ENCODE measurements around the gene AFF3. TPM values are rescaled to one million over a fixed set of nuclear protein-coding genes. Genes with fewer than 3 reads are reported as not detected.

The AFF3 gene
- total and polyA plus RNA-seq, 2 of the 13 experiments (the other 11 are each of a cell fraction or from before 2014, with no cell fraction given), result not detected

DNA sequence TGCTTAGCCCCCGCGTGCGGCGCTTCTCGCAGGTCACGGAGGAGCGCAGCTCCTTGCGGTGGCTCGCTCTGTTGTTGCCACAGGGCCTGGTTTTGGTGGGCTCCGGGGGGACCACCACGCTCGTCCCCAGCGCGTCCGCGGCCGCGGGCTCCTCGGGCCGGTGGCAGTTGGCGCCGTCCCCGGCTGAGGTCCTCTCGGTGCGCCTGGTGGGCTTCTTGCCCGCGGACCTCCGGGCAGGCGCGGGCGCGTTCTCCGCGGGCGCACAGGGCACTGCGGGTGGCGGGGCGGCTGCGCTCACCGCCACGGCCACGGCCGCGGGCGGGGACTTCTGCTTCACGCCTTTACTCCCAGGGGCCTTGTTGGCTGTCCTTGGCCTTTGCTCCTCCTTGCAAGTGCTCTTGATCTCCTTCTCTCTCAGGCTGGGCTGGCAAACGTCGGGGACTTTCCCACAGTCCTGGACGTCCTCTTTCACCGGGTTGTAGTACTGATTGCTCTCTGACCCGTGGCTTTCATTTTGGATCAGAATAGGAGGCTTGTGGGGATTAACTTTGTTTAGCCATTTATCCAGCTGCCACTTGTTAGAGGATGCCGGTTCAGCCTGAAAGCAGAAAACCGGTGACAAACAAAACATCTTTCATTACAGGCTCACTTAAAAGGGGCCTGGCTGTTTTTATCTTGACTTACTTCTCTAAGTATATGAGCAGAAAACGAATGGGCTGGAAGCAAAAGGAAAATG is 548.5 kb downstream of the AFF3 start:
- Histone ChIP-seq H4K20me1 (ENCODE audit: insufficient read depth, low read length) (no peaks in the 10 kb centered on the region; the same call in 1 of the 2 replicates), H3K27me3 (ENCODE audit: control insufficient read depth in 1 of 2, insufficient read depth in 2 of 2, low read length in 2 of 2) (peaks cover 0 to 14% of the 10 kb centered on the region in 2 experiments; a peak in 2 of 5 replicates), H3K4me1 (ENCODE audit: insufficient read depth, low read length) (no peaks in the 10 kb centered on the region), H3K27ac (ENCODE audit: extremely low read length, insufficient read depth, low read length) (no peak overlapping the region), H3K79me2 (ENCODE audit: insufficient read depth, low read length) (no peaks in the 10 kb centered on the region), H3K36me3 (replicated peaks in 1 of 2; ENCODE audit: control insufficient read depth in 1 of 2, insufficient read depth in 2 of 2, low read length in 2 of 2) (no peaks in the 10 kb centered on the region), H3K9me3 (ENCODE audit: low read length) (no peaks in the 10 kb centered on the region), H3K4me2 (ENCODE audit: low read depth, low read length) (no peak overlapping the region), H2AFZ (ENCODE audit: low read length) (no peak overlapping the region), H3K4me3 (replicated peaks in 1 of 3; ENCODE audit: insufficient read depth in 1 of 3, low read depth in 2 of 3, low read length in 3 of 3) (no peak overlapping the region), H3K9ac (ENCODE audit: insufficient read depth, low read depth, low read length) (no peak overlapping the region)
- no TSS peak for BruUV-seq (replicated peaks)
- intact Hi-C loops (cut with micrococcal nuclease; ENCODE audit: unreplicated experiment), result no loop called here
- ChIA-PET POLR2A (no interaction called here), CTCF (ENCODE audit: low intra/inter-chr PET ratio, low total read pairs) (no interaction called here)
- no peak for ATAC-seq
- TF ChIP-seq ZNF205 (CRISPR knock-in tag; IDR thresholded peaks at IDR 0.05) (no peak), ZNF660 (CRISPR knock-in tag; IDR thresholded peaks at IDR 0.05; ENCODE audit: borderline replicate concordance, low read depth) (no peak), ZFP82 (CRISPR knock-in tag; IDR thresholded peaks at IDR 0.05; ENCODE audit: borderline replicate concordance) (no peak), WIZ (CRISPR knock-in tag; IDR thresholded peaks at IDR 0.05) (no peak), ZSCAN30 (CRISPR knock-in tag; IDR thresholded peaks at IDR 0.05) (no peak), ZFYVE20 (CRISPR knock-in tag; IDR thresholded peaks at IDR 0.05; ENCODE audit: borderline replicate concordance, low read depth) (no peak)
- TF ChIP-seq, protein P1, sequence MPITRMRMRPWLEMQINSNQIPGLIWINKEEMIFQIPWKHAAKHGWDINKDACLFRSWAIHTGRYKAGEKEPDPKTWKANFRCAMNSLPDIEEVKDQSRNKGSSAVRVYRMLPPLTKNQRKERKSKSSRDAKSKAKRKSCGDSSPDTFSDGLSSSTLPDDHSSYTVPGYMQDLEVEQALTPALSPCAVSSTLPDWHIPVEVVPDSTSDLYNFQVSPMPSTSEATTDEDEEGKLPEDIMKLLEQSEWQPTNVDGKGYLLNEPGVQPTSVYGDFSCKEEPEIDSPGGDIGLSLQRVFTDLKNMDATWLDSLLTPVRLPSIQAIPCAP (CRISPR knock-in tag; IDR thresholded peaks at IDR 0.05; ENCODE audit: low read depth), result no peak
- in situ Hi-C loops (cut with HindIII; ENCODE audit: extremely low pct_ligation_motif_present, low pct_unique_long_range_greater_than_20kb), result no loop called here
- WGBS (ENCODE audit: low lambda C conversion rate), result 78% methylated on average over 54 of the region's 54 CpGs
- no peak for FAIRE-seq
- DNase-seq (ENCODE audit: low spot score), result no peak

DNA sequence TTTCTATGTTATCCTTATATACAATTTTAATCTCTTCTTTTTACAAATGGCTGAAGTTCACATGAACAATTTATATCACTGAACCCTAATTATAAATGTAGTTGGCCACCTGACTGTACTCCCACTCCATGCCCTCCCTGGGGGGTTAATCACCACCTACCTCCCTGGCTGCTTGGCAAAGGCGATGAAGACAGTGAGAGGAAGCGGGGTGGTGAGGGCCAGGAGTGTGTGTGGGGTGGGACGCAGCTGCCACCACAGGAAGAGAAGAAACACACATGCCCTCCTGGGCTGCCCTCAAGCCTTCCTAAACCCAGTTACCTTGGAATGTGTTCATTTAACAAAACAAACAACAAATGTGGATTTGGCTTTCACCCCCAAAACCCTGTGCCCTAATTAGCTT is 565.6 kb downstream of the AFF3 start:
- WGBS (ENCODE audit: low lambda C conversion rate), result 53% methylated on average over 3 of the region's 3 CpGs

More for the DNA sequence above, 565.6 kb downstream of the AFF3 start:
- Histone ChIP-seq H3K27me3 (ENCODE audit: control insufficient read depth in 1 of 2, insufficient read depth in 2 of 2, low read length in 2 of 2) (peaks cover 0 to 16% of the 10 kb centered on the region in 2 experiments; a peak in 3 of 5 replicates), H3K9me3 (ENCODE audit: low read length) (no peaks in the 10 kb centered on the region), H3K4me2 (ENCODE audit: low read depth, low read length) (no peak overlapping the region), H2AFZ (ENCODE audit: low read length) (no peak overlapping the region), H3K27ac (ENCODE audit: extremely low read length, insufficient read depth, low read length) (no peak overlapping the region), H3K36me3 (replicated peaks in 1 of 2; ENCODE audit: control insufficient read depth in 1 of 2, insufficient read depth in 2 of 2, low read length in 2 of 2) (no peaks in the 10 kb centered on the region), H3K9ac (ENCODE audit: insufficient read depth, low read depth, low read length) (no peak overlapping the region), H3K79me2 (ENCODE audit: insufficient read depth, low read length) (no peaks in the 10 kb centered on the region), H4K20me1 (ENCODE audit: insufficient read depth, low read length) (no peaks in the 10 kb centered on the region), H3K4me3 (replicated peaks in 1 of 3; ENCODE audit: insufficient read depth in 1 of 3, low read depth in 2 of 3, low read length in 3 of 3) (no peak overlapping the region), H3K4me1 (ENCODE audit: insufficient read depth, low read length) (0 out of 2 replicates have a peak, but pooled peaks cover 5% of the 10 kb centered on the region)
- in situ Hi-C loops (cut with HindIII; ENCODE audit: extremely low pct_ligation_motif_present, low pct_unique_long_range_greater_than_20kb), result no loop called here
- no peak for DNase-seq (ENCODE audit: low spot score)
- ChIA-PET POLR2A (no interaction called here), CTCF (ENCODE audit: low intra/inter-chr PET ratio, low total read pairs) (no interaction called here)
- ATAC-seq, result no peak
- intact Hi-C loops (cut with micrococcal nuclease; ENCODE audit: unreplicated experiment), result no loop called here
- no peak for TF ChIP-seq NFIC (IDR thresholded peaks at IDR 0.05; ENCODE audit: low read length)
- TF ChIP-seq, protein P2, sequence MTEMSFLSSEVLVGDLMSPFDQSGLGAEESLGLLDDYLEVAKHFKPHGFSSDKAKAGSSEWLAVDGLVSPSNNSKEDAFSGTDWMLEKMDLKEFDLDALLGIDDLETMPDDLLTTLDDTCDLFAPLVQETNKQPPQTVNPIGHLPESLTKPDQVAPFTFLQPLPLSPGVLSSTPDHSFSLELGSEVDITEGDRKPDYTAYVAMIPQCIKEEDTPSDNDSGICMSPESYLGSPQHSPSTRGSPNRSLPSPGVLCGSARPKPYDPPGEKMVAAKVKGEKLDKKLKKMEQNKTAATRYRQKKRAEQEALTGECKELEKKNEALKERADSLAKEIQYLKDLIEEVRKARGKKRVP (CRISPR knock-in tag; IDR thresholded peaks at IDR 0.05), result no peak
- TF ChIP-seq FIP1L1 (IDR thresholded peaks at IDR 0.05; ENCODE audit: borderline replicate concordance, insufficient read depth, low read depth, low read length), result no peak
- no peak for TF ChIP-seq THYN1 (CRISPR knock-in tag; IDR thresholded peaks at IDR 0.05; ENCODE audit: borderline replicate concordance, low read depth)
- no peak for TF ChIP-seq JDP2 (CRISPR knock-in tag; IDR thresholded peaks at IDR 0.05; ENCODE audit: borderline replicate concordance)
- no peak for TF ChIP-seq ETV6 (CRISPR knock-in tag; conservative IDR thresholded peaks at IDR 0.05)
- no peak for TF ChIP-seq ZNF781 (CRISPR knock-in tag; IDR thresholded peaks at IDR 0.05; ENCODE audit: borderline replicate concordance, not compliant biosample characterization)
- TF ChIP-seq ZNF841 (CRISPR knock-in tag; IDR thresholded peaks at IDR 0.05; ENCODE audit: borderline replicate concordance), result no peak
- no TSS peak for BruUV-seq (replicated peaks)
- no peak for FAIRE-seq

Data from HepG2 (cell line).